ENCODE results near the gene CLDN11.
A peak's percentile ranks its signal among the peaks of the same experiment; 100 is the strongest.

Gene CLDN11

DNA sequence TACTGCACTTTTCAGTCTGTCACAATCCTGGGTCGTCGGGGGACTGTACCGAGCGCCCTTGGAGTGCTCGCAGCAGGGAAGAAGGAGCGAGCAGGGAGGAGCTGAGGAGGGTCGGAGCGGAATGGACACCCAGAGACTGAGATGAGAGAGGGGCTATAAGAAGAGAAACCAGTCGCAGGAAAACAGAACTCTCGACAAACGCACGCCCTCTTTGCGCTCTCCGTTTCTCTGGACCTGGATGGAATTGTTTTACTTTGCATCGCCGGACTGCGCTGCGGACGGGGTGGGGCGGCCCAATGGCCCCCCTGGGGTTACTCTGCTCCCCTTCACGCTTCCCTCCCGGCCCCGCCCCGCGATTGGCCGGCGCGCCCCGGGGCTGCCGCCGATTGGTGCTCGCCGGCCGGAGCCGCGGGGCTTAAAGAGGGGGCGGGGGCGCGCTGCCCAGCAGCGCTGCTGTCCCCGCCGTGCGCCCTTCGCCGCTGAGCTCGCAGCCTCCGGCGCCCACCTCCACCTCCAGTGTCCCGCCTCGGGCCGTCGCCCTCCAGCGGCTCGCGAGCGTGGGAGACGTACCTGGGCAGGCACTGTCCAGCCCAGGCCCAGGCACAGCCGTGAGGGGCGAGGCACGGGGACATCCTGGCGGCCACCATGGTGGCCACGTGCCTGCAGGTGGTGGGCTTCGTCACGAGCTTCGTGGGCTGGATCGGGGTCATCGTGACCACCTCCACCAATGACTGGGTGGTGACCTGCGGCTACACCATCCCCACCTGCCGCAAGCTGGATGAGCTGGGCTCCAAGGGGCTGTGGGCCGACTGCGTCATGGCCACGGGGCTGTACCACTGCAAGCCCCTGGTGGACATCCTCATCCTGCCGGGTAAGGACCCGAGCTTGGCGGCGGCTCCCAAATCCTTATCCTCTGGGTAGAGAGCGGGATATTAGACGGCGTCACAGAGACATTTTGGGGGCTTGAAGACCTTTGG lies at the start of gene CLDN11:
Gene CLDN11, plus strand, starts transcription at position 447 of the 977 bp plus-strand sequence. Its CDS starts 199 bp downstream, at position 646.
- peak; percentile 93 for DNase-seq (ENCODE audit: low spot score)

DNA sequence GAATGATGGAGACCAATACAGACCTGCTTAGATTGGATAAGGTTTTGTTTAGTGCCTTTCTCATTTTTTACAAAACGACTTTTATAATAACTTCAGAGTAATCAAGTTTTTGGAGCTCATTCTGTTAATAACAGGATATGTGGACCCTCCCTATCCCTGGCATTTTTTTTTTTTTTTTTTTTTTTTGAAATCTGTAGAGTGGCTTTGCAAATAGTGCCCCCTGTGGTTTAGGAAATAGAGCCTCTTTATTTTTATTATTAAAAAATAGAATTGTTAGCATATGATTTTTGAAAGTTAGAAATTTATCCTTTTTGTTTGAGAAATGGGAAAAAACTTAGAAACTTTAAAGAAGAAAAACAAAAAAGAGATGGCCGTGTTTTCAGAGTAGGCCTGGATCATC lies 49.7 kb upstream of the CLDN11 start:
- no peak for DNase-seq (ENCODE audit: low spot score)

GRCh38 chr3:170372190-170372879 lies 46.3 kb upstream of the CLDN11 start:
- no peak for DNase-seq (ENCODE audit: low spot score)

DNA sequence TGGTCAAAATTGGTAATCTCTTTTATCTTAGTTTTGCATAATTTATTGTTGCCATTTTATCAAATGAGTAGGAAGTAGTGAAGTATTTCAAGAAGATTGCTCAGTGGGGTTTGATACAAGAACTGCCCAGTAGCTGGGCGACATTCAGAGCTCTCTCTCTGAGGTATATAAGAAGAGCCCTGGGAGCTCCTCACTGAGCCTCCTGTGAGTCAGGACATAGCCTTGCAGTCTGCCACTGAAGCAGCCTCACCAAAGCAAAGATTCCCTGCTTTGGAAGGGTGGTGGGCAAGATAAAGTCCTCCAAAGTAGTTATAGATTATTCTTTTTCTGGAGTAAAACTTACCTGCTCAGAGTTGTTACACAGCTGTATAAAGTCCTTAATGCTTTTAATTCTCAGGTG lies 35.1 kb upstream of the CLDN11 start:
- DNase-seq (ENCODE audit: low spot score) = peak; percentile 49

GRCh38 chr3:170386468-170386867 lies 32.2 kb upstream of the CLDN11 start:
- DNase-seq (ENCODE audit: low spot score) = no peak

GRCh38 chr3:170387950-170388349 lies 30.7 kb upstream of the CLDN11 start:
- peak; percentile 11 for DNase-seq (ENCODE audit: low spot score)

DNA sequence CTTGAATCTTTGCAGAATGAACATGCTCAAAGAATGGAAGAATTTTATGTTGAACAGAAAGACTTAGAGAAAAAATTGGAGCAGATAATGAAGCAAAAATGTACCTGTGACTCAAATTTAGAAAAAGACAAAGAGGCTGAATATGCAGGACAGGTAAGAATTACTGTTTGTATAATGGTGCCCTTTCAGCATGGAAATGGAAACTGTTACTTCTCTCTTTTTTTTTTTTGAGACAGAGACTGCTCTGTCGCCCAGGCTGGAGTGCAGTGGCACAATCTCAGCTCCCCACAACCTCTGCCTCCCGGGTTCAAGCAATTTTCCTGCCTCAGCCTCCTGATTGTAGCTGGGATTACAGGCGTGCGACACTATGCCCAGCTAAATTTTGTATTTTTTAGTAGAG lies 27.6 kb upstream of the CLDN11 start:
- no peak for DNase-seq (ENCODE audit: low spot score)

GRCh38 chr3:170397685-170398084 lies 21.0 kb upstream of the CLDN11 start:
- DNase-seq (ENCODE audit: low spot score) = no peak

DNA sequence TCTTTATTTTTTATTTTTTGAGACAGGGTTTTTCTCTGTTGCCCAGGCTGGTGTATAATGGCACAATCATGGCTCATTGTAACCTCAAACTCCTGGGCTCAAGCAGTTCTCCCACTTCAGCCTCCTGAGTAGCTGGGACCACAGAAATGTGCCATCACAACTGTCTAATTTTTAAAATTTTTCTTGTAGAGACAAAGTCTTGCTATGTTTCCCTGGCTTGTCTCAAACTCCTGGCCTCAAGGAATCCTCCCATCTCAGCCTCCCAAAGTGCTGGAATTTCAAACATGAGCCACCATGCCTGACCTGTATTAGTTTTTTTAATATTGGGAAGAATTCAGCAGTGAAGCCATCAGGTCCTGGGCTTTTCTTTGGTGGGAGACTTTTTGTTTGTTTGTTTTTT lies 13.6 kb upstream of the CLDN11 start:
- DNase-seq (ENCODE audit: low spot score) = no peak

- DNase-seq (ENCODE audit: low spot score) = peak; percentile 38
Observed at GRCh38 chr3:170410428-170411029, 8.1 kb upstream of the CLDN11 start.

- DNase-seq (ENCODE audit: low spot score) = no peak
Observed at GRCh38 chr3:170413291-170413690, 5.4 kb upstream of the CLDN11 start.

DNA sequence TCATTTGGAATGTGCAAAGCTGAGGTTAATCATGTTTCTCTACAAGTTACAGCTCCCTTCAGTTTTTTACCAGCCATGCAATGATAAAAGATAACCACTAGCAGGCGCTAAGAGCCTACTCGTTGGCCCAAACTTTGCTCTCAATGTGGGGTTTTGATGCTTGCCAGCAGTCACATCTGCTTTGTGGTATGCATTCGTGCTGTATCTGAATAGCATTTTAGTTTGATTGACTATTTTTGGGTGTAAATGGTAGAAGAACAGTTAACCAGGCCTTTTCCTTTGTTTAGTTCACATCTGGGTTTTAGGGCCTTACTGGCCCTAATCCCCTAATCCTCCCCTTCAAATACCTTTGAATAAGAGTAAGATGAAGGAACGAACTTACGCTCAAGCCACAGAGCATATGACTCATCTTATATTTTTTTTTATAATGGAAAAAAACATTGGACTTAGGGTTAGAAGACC lies 4.4 kb upstream of the CLDN11 start:
- peak; percentile 77 for DNase-seq (ENCODE audit: low spot score)

GRCh38 chr3:170417090-170417489 lies 1.6 kb upstream of the CLDN11 start:
- no peak for DNase-seq (ENCODE audit: low spot score)

DNA sequence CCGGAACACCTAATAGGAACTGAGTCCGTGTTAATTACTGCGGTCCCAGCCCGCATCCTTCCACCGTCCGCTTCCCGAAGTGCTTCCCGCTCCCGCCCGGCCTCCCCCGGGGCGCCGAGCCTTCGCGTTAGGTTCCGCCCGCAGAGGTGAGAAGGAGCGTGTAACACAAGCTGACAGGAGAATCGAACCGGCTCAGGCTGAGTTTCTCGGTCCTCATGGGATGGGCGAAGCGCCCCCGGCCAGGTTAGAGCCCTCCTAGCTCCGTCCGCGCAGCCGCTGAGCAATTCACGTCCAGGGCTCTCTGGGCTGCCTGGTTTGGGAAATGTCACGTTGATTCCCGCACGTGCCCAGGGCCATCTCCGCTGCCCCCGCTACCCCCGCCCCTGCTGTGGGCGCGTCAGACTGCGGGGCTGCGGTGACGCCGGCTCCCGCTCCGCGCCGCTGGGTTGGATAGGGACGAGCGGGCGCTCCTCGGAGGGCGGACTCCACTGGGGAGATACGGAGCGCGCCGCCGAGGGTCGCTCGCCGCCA lies 954 bp downstream of the CLDN11 start:
- peak; percentile 74 for DNase-seq (ENCODE audit: low spot score)

DNA sequence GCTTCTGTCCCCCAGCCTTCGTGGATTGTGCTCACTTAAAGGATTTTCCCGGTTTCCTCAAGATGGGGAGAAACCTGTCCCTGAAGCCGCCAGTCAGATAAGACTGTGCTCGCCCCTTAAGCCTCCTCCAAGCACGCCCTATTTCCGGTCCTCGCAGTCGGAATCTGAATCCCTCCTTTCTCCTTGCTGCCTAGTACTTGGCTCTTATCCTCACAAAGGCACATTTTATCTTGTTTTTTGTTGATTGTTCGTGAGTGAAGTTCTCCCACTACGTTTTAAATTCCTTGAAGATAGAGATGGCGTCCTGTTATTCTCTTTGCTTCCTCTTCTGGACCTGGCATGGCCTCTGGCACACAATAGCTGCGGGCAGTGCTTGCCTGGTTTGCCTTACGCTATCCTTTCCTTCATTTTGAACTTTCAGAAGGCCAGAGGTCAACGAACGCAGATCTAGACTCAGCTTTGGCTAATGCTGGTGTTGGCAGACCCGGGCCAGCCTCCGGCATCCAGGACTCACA lies 1.7 kb downstream of the CLDN11 start:
- peak; percentile 45 for DNase-seq (ENCODE audit: low spot score)

GRCh38 chr3:170421111-170421641 lies 2.5 kb downstream of the CLDN11 start:
- DNase-seq (ENCODE audit: low spot score) = peak; percentile 50

- DNase-seq (ENCODE audit: low spot score) = no peak
Observed at GRCh38 chr3:170421758-170422157, 3.1 kb downstream of the CLDN11 start.

- DNase-seq (ENCODE audit: low spot score) = no peak
Observed at GRCh38 chr3:170423001-170423615, 4.4 kb downstream of the CLDN11 start.

DNA sequence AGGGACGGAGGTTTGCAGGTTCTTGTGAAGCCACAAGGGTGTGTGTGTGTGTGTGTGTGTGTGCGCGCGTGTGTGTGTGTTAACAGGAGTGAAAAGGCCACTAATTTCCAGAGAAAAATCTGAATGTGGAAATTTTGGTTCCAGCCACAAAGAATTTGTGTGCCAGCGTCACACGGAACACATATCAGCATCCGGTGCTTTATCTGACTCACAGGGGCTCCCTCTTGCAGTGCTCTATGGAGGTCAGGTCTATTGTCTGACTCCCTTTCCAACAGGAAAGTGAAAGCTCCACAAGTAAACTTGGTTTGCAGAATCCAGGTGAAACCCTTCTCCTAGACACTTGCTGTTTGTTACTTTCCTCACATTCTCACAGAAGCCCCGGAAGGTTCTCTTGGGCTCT lies 6.2 kb downstream of the CLDN11 start:
- DNase-seq (ENCODE audit: low spot score) = no peak

GRCh38 chr3:170425491-170426239 lies 7.0 kb downstream of the CLDN11 start:
- DNase-seq (ENCODE audit: low spot score) = no peak

All from AG20443 (cell line).